ENCODE measurements around the gene GRK5.

- TF ChIP-seq CTCF (IDR thresholded peaks at IDR 0.05) (no peak), POLR2A (IDR thresholded peaks at IDR 0.05) (no peak)
Observed at GRCh38 chr10:119406601-119407253, 199.4 kb downstream of the GRK5 start.
